HG03103 (cell line): Measurements from ENCODE around the gene PREP.
"Not testable (repeated sequence)": the region's sequence is repeated elsewhere in the genome, so short reads cannot be mapped to it uniquely, and the experiment has no call there.

Experiments used
- ATAC-seq: cut with Tn5 transposase; IDR thresholded peaks from one replicate; pipeline ENCODE4 v1.9.1; 2021; ENCODE audit warnings: low read depth; ENCODE audit not compliant: unreplicated experiment

PREP gene

DNA sequence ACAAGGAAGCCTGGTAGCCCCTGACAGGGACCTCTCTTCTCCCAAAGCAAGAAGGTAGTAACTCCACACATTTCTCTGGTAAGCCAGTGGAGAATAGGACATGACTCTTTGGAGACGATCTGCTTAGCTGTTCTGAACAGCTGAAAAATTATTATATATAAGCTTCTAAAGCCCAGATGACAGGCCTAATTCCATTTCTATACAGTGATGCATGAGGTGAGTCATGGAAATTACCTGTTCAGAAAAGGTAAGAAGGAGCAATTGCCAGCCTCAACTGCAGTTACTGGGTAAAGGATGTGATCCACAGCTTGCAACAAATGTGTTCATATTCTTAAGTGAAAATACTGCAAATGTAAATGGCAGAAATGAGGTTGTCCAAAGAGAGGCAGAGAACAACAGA is 54.0 kb downstream of the PREP start:
- ATAC-seq = no peak

DNA sequence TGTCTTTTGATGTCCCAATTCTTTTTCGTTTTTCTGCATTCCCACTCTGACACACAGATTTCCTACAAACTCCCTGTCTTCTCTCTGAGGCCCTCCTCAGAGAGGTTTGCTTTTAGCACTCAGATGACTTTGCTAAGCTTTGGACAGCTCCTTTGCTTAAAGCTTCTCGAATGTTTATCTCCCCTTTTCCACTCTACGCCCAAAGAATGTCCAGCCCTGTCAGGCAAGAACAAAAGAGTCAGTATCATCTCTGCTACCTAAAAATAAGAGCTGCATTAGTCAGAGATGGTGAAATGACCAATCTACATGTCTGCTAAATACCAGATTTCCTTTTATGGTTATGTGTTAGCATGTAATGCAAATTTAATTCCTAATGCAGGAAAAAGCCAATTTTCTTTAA is 56.8 kb downstream of the PREP start:
- ATAC-seq = no peak

DNA sequence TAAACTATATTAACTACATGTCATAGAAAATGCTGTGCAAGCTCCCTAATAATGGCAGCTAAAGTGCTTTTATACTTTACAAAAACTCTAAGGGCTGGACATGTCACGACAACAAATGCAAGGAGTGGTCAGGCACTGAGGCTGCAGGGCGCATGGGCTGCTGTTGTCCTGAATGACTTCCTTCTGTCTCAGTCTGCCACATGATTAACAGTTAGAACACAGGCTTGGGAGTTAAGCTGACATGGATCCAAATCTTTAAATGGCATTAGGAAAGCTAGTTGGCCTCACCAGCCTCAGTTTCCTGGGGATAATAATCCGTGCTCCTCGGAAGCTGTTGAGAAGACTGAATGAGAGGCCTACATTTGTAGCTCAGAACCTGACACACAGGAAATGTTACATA is 57.4 kb downstream of the PREP start:
- ATAC-seq = no peak

DNA sequence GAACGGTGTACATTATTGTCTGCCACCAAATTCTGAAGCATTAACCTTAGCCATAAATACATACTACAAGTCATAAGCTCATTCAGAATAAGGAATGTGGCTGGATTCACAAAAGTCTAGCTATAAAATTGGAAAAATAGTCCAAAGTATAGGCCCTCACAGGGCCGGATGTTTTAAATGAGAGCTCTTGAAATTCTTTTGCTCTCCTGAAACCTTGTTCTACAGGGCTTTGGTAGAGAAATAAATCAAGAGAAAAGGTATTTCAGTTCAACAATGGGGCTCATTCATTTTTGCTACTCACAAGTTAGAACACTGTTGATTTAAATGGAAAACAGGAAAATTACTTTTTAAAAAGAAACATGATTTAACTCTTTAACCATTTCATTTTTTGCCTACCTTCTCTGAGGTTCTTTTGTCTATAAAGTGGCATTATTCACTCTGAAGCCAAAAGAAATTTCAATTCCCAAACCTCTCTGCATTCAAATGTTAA is 58.0 kb downstream of the PREP start:
- ATAC-seq = no peak

DNA sequence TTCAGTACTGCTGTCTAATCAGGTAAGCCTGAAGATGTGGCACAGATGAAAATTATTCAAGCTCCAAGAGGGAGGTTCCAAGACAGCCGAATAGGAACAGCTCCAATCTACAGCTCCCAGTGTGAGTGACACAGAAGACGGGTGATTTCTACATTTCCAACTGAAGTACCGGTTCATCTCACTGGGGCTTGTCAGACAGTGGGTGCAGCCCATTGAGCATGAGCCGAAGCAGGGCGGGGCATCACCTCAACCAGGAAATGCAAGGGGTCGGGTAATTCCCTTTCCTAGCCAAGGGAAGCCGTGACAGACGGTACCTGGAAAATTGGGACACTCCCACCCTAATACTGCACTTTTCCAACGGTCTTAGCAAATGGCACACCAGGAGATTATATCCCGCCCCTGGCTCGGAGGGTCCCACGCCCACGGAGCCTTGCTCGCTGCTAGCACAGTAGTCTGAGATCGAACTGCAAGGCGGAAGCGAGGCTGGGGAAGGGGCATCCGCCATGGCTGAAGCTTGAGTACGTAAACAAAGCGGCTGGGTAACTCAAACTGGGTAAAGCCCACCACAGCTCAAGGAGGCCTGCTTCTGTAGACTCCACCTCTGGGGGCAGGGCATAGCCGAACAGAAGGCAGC is 64.4 kb downstream of the PREP start:
- ATAC-seq = not testable (repeated sequence)

DNA sequence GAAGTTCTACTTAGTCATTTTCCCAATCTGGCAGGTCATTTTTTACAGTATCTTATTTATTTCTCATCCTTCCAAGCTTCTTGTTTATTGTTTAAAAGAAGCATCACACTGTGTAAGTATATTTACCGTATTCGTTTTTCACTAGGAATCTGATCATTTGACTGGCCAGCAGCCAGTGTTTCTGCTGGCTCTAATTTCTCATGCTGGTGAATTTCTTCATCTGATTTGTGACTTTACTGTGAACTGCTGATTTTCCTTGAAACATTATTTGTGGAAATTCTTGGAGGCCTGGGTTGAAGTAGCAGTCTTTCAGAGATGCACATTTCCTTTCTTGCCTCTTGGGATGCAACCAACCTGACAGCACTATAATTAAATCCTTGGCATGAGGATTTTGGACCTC is 65.9 kb downstream of the PREP start:
- ATAC-seq = no peak

DNA sequence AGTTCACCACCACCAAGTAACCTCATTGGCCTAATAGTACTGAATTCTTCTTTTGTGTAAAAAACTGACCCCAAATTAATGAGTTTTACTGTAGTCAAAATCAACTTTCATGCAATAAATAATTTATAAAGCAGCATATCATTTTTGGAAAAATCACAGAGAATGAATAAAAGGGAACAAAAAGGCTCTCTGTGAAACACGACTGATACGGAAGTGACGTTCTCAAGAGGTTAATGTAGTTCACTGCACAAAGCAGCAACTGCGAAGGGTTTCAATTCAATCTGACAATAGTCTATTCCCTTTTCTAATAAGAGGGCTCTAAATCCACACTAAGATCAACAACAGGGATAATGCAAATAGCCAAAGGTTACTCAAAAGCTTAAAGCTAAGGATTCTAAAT is 70.3 kb downstream of the PREP start:
- ATAC-seq = no peak

DNA sequence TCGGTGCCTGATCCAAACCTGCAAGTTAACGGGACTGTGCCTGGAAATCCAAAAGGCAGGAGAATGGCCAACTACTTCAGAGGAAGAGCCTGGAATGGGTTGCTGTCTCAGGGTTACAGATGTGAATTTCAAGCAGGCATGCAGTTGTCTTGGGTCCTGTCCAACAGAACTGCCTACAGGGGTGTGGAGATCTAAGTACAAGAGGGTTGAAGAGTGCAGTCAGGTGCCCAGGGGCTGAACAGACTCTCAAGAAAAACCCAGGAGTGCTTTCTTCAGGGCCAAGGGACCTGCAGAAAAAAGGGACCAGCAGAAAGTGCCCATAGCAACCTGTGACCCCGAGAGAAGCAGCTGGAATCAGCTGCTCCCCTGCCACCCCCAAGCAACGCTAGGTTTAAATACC is 71.0 kb downstream of the PREP start:
- ATAC-seq = no peak

DNA sequence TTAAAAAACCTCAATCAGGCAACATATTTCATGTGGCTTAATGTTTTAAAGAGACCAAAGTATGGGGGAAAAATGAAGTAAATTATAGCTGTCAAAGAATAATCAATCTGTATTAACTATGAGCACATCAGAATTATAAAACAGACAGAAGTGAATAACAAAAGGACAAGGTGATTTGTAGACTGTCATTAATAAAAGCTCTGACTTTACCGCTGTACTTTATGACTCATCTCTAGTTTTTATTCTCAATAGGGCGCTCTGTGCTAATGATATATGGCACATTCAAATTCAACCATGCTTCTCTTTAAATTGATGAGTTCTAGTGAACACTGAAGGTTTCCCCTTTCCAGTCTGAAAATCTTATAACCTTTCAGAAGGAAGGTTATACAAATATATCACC is 72.0 kb downstream of the PREP start:
- no peak for ATAC-seq

DNA sequence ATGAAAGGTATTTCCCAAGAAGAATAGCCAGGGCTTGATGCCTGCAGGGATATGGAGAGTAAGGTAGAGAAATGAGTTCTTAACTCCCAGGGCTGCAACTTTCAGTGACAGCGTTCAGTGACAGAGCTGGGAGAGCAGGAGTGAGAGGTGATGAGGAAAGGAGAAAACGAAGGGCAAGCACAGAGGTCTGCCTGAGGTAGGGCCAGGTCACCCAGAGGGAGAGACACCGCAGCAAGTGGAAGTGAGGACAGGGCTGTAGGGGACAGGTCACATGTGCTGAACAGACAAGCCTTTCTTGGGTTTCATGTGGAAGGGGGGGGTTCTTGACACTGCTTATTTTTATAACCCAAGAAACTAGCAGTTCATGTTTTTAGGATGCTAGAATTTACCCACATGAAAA is 72.5 kb downstream of the PREP start:
- no peak for ATAC-seq

DNA sequence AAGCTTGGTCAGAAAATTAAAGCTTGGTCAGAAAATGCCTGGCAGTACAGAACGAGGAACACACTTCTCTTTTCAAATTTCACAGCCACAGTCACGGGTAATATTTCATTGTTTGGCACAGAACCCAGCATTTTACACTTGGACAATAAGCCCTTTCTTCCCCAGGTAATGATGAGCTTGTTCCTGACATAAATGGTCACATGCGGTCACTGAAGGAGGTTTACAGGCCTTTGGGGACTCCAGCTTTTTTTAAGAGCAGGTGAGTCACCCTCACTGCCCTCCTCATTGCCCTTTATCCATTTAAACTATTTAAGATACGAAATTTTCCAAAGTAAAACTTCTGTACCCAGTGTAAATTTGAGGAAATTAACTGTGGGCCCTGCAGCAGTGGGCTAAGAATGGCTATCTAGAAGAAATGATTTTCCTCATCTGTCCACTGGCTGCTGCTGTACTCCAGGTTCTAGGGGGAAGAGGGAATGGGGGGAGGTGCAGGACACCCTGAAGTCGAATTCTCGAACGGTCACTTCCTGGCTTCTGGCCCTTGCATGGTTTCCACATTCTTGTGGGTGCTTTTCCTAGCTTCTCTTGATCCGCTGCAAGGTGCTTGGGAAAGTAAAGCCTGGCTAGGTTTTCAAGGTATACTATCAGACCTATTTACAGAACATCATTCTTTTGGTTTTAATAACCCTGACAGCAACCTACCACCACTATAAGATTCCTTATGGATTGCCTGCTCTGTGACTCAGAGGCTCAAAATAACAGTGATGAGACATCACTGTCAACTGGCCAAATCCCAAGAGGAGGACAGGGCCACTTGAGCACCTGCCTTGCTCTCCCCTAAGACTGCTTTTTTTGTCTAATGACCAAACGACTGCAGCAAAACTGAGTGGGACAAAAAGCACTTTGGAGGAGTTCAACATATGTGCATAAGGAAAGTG is 75.8 kb downstream of the PREP start:
- no peak for ATAC-seq

DNA sequence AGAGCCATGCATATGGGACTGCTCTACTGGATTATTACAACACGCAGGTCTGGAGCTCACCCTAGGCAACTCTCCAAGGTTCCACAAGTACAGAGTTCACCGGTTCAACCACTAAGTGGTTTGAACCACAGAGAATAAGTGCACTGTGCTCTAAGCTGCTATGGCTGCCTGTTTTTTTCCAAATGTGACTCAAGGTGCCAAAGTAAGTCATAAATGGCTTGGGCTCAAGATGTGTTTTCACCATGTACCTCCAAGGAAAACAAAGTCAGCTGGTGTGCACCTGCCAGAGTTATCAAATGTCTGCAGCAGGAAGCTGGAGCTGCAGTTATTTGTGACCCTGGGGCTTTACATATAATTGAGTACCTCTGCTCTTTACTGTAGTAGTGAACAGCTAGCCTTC is 76.7 kb downstream of the PREP start:
- no peak for ATAC-seq

DNA sequence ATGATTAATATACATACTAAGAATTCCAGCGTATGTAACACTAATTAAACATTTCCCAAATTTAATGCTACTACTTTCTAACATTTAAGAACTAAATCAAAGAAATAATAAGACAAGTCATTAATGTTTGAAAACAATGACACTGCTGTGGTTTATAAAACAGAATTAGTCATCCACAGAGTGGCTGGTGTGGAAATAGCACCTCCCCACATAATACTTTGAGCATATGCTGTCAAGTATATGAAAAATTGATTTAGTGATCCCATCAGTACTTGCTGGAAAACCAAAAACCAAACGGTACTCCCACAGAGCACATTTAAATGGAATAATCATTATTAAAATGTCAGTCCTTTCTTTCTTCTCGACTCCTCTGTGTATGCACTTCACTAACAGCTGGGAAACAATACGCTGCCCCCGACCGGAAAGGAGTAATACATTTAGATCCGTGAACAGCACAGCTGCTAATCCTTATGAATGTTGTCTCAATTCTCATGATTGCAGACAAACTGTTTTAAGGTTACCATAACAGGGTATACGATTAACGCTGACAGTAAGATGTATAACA is 78.4 kb downstream of the PREP start:
- ATAC-seq = no peak

DNA sequence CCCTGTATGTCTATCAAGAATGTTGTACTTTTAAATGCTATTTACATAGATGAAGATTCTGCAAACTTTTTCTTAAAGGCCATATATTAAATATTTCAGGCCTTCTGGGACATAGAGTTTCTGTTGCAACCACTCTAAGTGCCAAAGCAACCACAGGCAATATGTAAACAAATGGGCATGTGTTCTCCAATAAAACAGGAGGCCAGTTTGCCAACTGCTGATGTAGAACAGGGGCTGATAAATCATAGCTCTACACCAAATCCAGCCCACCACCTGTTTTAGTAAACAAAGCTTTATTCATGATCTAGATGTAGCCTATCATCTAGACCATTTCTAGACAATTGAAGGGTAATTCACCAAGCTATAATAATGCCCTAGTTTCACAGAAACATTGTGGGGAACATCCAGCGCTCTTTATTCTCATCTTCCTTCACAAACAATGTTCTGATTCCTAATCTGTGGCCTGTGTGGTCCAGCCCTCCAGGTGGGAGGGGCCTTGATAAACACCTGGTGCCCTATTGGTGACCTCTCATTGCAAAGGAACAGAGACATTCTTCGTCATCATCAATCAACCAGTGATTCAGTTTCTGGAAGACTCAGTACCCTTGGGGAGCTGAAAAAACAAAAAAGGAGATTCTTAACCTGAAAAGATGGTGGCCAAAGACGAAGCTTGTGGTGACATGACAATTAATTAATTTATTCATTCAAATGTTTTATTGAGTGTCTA is 80.2 kb downstream of the PREP start:
- no peak for ATAC-seq

DNA sequence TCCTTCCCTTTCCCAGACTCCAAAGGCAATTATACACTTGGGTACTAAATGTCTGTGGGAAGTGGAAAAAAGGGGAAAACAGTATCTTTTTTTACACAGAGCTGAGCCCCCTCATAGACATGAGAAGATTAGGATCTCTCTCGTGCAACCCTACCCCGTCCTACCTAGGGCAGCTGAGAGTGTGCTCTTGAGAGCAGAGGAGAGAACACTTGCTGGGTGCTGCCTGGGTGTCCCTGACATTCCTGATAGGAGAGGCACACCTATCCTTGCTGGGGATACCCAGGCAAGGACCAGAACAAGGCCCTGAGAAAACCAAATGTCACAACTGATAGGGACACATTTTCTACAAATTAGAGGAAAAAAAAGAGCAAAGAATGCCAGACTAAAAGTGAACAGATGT is 81.2 kb downstream of the PREP start:
- ATAC-seq = no peak

DNA sequence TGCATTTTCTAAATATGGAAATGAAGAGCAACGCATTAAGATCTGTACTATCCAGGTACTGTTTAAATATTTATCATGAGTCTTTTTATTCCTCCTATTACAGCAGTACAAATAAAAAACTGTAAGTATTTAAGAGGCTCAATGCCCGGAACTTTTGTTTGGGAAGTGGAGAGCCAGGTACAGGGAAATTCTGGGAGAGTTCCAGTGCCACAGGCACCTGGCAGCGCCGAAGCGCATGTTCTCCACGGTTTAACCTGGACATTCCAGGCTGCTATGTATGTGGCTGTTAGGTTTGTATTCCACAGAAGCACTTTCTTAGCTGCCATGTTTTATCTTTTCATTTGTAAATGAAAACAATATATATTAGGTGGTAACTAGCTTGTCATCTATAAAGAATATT is 81.7 kb downstream of the PREP start:
- no peak for ATAC-seq

DNA sequence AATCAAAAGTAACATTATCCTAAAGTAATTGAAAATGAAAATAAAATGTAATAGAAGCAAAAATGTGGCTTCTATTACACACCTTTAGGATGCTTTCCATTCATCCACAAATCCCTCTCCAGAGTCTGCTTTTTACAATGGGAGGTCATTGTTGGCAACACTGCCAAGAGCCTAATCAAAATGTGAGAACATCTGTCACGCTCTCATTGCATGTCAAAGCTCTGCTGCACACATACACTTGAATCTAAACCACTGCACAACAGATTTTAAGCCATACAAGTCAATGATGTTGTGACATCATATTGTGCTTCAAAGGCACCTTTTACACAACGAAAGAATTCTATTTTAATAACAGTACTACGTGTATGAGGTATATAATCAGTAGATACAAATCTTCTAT is 82.1 kb downstream of the PREP start:
- no peak for ATAC-seq

DNA sequence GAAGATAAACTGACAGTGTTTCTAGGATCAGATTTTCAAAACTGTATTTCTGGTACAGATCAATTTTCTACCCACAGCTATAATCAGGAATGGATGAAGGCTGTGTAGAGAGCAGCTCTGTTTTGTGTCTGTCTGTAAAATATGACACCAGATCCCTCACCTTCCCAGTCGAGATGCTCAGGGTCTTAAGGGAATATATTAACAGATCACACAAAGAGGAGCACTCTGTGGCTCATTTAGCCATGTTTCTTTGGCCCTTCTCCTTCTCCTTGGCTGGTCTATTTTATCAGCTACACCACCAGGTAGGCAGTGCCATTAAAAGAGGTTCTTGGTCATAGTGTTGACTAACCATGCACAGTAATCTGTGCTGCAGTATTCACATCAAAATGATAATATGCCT is 82.6 kb downstream of the PREP start:
- no peak for ATAC-seq

DNA sequence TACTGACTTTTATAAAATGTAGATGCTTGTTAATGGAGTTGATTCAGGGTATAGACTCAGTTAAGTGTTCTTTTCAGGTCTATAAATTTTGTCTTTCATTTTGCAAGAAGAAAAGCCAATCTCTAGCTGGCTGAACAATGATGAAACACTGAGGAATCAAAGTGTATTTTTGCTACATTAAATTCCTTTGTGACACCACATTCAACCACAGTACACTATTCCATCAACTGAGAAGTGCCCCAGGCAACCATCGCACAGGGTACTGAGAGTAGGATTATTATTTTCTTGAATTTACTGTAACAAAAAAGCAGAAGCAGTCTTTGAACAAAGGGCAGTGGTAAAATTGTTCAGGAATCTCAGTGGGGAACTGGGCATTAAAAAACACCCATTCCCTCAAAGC is 83.6 kb downstream of the PREP start:
- ATAC-seq = no peak

DNA sequence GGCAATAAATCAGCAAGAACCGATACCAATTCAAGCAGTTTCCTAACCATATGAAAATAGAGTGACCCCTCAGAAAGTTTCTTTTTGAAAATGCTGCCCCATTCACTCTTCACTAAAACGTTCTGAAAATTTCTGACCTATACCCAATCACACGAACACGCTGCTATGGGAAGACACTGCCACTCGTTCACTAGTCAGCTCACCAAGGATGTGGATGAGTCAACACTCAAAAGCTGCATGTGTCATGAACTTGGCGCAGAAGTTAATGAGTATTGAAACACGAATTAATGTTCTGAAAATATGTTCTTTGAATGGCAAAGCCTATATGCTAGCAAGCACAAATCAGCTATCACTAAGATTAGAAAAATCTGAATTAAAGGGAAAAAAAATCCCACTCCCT is 84.2 kb downstream of the PREP start:
- no peak for ATAC-seq
